Right lobe of liver (tissue), 4 donors: ENCODE data around the gene ALDH16A1.

Experiments
- POLR2A ChIP-seq: fragments of 450-650 bp; IDR thresholded peaks from one replicate; pipeline ENCODE4 v1.6.1; 2017; ENCODE audit warnings: antibody characterized with exemption, mild to moderate bottlenecking
- TF ChIP-seq, protein P1 (sequence below), 4 donors: fragments of 200-600 bp in 3 of 4; fragments of 450-650 bp in 1 of 4; IDR thresholded peaks; one replicate each; pipeline versions ENCODE4 v1.5.1 to v1.8.0; 2016 to 2022; ENCODE audit warnings: antibody characterized with exemption in 4 of 4, mild to moderate bottlenecking in 2 of 4
- donor health status: DM: no; HTN: no; CAD: no.
- donor health status: DM: no; HTN: no; CAD: no.
- donor health status: DM: no; HTN: yes; CAD: no.

DNA sequence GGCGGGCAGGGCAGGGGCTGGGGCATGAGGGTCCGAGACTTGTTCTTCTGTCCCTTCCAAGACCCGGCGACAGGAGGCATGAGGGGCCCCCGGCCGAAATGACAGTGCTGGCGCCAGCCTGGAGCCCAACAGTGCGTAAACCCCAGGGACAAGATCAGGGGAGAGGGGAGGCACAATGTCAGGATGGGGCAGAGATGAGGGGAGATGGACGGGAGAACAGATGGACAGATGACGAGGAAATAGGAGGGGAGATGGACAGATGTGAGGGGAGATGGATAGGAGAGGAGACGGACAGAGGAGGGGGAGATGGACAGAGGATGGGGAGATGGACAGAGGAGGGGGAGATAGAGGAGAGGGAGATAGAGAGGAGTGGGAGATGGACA lies 21.5 kb downstream of the ALDH16A1 start:
- no peak for TF ChIP-seq POLR2A
- TF ChIP-seq, protein P1, sequence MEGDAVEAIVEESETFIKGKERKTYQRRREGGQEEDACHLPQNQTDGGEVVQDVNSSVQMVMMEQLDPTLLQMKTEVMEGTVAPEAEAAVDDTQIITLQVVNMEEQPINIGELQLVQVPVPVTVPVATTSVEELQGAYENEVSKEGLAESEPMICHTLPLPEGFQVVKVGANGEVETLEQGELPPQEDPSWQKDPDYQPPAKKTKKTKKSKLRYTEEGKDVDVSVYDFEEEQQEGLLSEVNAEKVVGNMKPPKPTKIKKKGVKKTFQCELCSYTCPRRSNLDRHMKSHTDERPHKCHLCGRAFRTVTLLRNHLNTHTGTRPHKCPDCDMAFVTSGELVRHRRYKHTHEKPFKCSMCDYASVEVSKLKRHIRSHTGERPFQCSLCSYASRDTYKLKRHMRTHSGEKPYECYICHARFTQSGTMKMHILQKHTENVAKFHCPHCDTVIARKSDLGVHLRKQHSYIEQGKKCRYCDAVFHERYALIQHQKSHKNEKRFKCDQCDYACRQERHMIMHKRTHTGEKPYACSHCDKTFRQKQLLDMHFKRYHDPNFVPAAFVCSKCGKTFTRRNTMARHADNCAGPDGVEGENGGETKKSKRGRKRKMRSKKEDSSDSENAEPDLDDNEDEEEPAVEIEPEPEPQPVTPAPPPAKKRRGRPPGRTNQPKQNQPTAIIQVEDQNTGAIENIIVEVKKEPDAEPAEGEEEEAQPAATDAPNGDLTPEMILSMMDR (IDR thresholded peaks at IDR 0.05): no peak
